Left lung (tissue), 10 donors: ENCODE data around the gene ATF3. TPM values are rescaled to one million over a fixed set of nuclear protein-coding genes. Genes with fewer than 3 reads are reported as not detected.

Experiments
- ATAC-seq: fragments of 200-7000 bp; cut with Tn5 transposase; one replicate; pipeline ENCODE4 v1.9.1; 2020; ENCODE audit warnings: moderate library complexity
- DNase-seq, 4 donors: peaks; one replicate each; pipeline ENCODE4 v3.0.0-alpha.2; 2013 to 2020
- H3K27ac ChIP-seq, 2 donors: fragments of 200-600 bp; sonication (generic) in 1 of 2; one replicate each; pipeline versions ENCODE4 v1.5.0 to v1.8.0; 2020 to 2021
- H3K27me3 ChIP-seq, 2 donors: fragments of 200-600 bp; sonication (generic) in 1 of 2; one replicate each; pipeline versions ENCODE4 v1.5.0 to v1.8.0; 2020 to 2021
- H3K36me3 ChIP-seq, 2 donors: fragments of 200-600 bp; sonication (generic) in 1 of 2; one replicate each; pipeline versions ENCODE4 v1.5.0 to v1.8.0; 2020 to 2021
- H3K4me1 ChIP-seq, 2 donors: fragments of 200-600 bp; one replicate each; pipeline ENCODE4 v1.8.0; 2021
- H3K4me3 ChIP-seq, 2 donors: fragments of 200-600 bp; sonication (generic) in 1 of 2; one replicate each; pipeline versions ENCODE4 v1.5.0 to v1.8.0; 2020 to 2021; ENCODE audit warnings: mild to moderate bottlenecking in 1 of 2
- H3K9me3 ChIP-seq, 2 donors: fragments of 200-600 bp; sonication (generic) in 1 of 2; one replicate each; pipeline versions ENCODE4 v1.5.0 to v1.8.0; 2020 to 2021
- intact Hi-C, 2 donors: fragments of 100-400 bp; cut with DNase I; formaldehyde crosslinking; loops; one replicate each; pipeline versions ENCODE4 v1.11.2 to v1.14.2; 2022
- polyA plus RNA-seq, 6 donors: library from polyadenylated mRNA; unstranded; fragments of 120-200 nt; gene quantifications; one replicate each; pipeline ENCODE4 v1.2.1, GENCODE V29; 2013; ENCODE audit not compliant: insufficient read length in 6 of 6
- total RNA-seq, 2 donors: library from RNA; stranded (reverse); fragmentation: NEBNext Ultra II Directional; extraction: Animal tissue kit (Norgen Biotek cat#: 25700); gene quantifications; one replicate each; pipeline ENCODE4 v1.2.1, GENCODE V29; 2021
- TF ChIP-seq, protein P1 (sequence below), 2 donors: fragments of 200-600 bp; sonication (generic) in 1 of 2; IDR thresholded peaks; one replicate each; pipeline versions ENCODE4 v1.5.0 to v1.8.0; 2021; ENCODE audit warnings: antibody characterized with exemption in 2 of 2
- donor health status: DM: no; HTN: yes; CAD: no.
- donor health status: DM: no; HTN: no; CAD: no.

Gene ATF3
- total and polyA plus RNA-seq, 8 donors, result 5.6 to 81.8 (median 25.1) TPM

DNA sequence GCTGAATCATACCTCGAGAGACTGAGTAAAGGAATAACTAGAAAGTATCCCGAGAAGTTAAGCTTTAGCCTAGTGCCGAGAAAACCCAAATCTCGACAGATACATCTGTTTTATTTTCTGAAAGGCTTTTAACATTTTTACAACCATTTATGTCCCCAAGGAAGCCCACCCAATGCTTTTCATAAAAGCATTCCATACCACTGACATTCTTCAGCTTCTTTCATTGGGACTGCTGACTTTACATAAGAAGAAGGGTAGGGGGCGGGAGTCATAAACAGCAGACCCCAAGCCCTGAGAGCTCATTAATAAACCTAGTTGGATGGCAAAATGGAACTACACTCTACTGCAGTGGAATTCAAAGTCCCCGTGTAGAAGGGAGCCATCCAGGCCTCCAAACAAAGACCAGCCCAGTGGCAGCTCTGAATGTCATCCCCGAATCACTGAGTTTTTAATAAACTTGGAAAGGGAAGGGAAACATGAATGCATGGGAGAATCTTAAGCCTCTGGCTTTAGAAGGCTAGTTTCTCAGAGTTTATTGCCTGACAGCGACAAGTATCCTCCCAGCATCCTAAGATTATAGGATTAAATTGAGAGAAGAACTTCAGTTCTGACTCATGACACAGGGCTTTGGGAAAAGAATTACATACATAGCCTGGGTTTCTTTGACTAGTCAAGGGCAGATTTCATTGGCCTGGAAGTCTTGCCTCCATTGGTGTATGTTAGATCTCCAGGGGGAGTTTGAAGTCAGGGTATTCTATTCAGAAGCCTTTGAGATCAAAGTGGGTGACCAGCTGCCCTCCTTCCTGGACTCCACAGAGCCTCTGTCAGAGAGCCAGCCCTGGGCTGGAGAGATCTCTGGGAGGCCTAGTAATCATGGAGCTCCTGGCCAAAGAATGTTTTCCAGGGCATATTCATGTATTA, 3.7 kb downstream of the ATF3 start:
- peaks cover 0 to 24% of the 10 kb centered on the region in 2 donors for H3K36me3 ChIP-seq
- peaks cover 6 to 37% of the 10 kb centered on the region in 2 donors for H3K27me3 ChIP-seq
- peaks cover 3 to 43% of the 10 kb centered on the region in 2 donors for H3K4me1 ChIP-seq
- H3K4me3 ChIP-seq, result no peak overlapping the region
- intact Hi-C loops, result no loop called here
- TF ChIP-seq, protein P1, sequence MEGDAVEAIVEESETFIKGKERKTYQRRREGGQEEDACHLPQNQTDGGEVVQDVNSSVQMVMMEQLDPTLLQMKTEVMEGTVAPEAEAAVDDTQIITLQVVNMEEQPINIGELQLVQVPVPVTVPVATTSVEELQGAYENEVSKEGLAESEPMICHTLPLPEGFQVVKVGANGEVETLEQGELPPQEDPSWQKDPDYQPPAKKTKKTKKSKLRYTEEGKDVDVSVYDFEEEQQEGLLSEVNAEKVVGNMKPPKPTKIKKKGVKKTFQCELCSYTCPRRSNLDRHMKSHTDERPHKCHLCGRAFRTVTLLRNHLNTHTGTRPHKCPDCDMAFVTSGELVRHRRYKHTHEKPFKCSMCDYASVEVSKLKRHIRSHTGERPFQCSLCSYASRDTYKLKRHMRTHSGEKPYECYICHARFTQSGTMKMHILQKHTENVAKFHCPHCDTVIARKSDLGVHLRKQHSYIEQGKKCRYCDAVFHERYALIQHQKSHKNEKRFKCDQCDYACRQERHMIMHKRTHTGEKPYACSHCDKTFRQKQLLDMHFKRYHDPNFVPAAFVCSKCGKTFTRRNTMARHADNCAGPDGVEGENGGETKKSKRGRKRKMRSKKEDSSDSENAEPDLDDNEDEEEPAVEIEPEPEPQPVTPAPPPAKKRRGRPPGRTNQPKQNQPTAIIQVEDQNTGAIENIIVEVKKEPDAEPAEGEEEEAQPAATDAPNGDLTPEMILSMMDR (IDR thresholded peaks at IDR 0.05), result no peak
- H3K27ac ChIP-seq, result no peak overlapping the region
- no peaks in the 10 kb centered on the region for H3K9me3 ChIP-seq
- ATAC-seq, result no peak
- no peak for DNase-seq

DNA sequence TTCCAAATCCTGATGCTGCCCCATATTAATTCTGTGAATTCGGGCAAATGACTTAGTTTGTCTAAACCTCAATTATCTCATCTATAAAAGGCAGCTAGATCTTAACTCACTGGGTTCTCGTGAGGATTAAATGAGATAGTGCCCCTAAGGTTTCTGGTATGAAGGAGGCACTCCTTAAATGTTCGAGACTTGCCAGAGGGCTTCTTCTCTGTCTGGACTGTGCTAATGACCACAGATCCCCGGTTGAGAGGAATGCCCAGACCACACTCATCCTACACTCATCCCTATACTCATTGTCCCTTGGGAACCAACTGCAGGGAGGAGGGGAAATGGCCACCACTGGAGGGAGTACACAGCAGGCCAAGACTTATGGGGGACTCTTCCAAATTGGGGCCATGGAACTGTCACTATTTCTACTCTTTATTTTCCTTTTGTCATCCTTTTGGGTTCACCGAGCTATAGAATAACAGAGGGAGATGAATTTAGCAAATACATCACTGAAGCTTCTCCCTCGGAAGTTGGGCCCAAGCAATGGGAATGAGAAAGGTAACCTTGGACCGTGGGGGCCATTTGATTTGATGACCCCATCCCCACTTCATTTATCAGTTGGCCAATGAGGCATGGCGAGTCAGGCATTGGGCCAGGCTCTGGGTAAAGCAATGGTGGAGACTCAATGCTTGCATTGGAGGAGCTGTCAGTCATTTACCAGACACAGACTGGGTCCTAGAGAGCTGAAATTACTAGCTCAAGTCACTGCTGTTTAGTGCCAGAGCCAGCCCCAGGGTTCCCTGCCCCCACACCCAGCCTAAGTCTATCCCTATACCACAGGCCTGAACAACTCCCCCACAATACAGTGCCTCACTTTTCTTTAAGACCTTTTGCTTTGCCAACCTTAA, 5.1 kb downstream of the ATF3 start:
- ATAC-seq, result no peak
- DNase-seq, result no peak
- intact Hi-C loops, result no loop called here

DNA sequence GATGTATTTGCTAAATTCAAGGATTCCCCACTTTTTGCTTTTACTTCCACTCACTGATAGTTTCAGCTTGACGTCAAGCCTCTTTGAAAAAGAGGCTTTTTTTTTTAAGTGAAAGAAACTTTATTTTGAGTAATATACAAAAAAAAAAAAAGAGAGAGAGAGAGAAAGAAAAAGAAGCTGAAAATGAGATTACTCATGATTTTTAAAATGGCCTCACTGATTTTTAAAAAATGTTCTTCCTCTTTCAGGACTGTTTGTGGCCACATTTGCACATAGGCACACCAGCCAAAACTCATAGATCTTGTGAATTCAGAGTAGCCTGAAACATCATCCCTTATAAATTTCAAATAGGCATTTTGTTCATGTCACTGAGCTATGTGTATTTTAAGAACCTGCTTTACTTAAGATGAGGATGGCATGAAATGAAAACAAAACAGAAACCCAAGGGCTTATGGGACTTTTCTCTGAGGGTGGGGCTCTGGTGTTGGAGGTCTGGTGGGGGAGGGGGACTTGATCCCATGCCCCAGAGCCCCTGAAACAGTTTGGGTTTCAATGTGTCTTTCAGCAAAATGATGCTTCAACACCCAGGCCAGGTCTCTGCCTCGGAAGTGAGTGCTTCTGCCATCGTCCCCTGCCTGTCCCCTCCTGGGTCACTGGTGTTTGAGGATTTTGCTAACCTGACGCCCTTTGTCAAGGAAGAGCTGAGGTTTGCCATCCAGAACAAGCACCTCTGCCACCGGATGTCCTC, 6.1 kb downstream of the ATF3 start:
- peaks cover 0 to 17% of the 10 kb centered on the region in 2 donors for H3K27me3 ChIP-seq
- peaks cover 0 to 46% of the 10 kb centered on the region in 2 donors for H3K36me3 ChIP-seq
- no peak overlapping the region for H3K27ac ChIP-seq
- TF ChIP-seq, protein P1 (IDR thresholded peaks at IDR 0.05), result no peak
- no peaks in the 10 kb centered on the region for H3K9me3 ChIP-seq
- intact Hi-C loops, result no loop called here
- H3K4me1 ChIP-seq, result peaks cover 0 to 32% of the 10 kb centered on the region in 2 donors
- ATAC-seq (no peak), DNase-seq (no peak)
- H3K4me3 ChIP-seq, result no peak overlapping the region

More for the DNA sequence above, 5.1 kb downstream of the ATF3 start:
- peaks cover 0 to 36% of the 10 kb centered on the region in 2 donors for H3K36me3 ChIP-seq
- TF ChIP-seq, protein P1 (IDR thresholded peaks at IDR 0.05), result no peak
- no peaks in the 10 kb centered on the region for H3K9me3 ChIP-seq
- H3K4me3 ChIP-seq, result no peak overlapping the region
- peaks cover 0 to 23% of the 10 kb centered on the region in 2 donors for H3K27me3 ChIP-seq
- peaks cover 0 to 34% of the 10 kb centered on the region in 2 donors for H3K4me1 ChIP-seq
- H3K27ac ChIP-seq, result no peak overlapping the region

- Histone ChIP-seq H3K4me3 (no peak overlapping the region), H3K27me3 (peaks cover 0 to 12% of the 10 kb centered on the region in 2 donors), H3K27ac (no peak overlapping the region), H3K9me3 (no peaks in the 10 kb centered on the region), H3K4me1 (peaks cover 0 to 27% of the 10 kb centered on the region in 2 donors), H3K36me3 (peaks cover 0 to 51% of the 10 kb centered on the region in 2 donors)
- DNase-seq (no peak), ATAC-seq (no peak)
- TF ChIP-seq, protein P1 (IDR thresholded peaks at IDR 0.05), result no peak
- intact Hi-C loops, result no loop called here
Measured at GRCh38 chr1:212615201-212615470, 6.6 kb downstream of the ATF3 start.
